Gastroesophageal sphincter (tissue), 3 donors: ENCODE measurements around the gene TMEM106C.

Experiments used
- CTCF ChIP-seq, 4 experiments: fragments of 200-600 bp in 2 of 4; fragments of 450-650 bp in 2 of 4; sonication (generic) in 1 of 4; IDR thresholded peaks; one replicate each; pipeline ENCODE4 v1.5.1; 2017 to 2019; ENCODE audit warnings: antibody characterized with exemption in 4 of 4, mild to moderate bottlenecking in 2 of 4, moderate library complexity in 2 of 4
- POLR2A ChIP-seq, 2 donors: fragments of 450-650 bp; IDR thresholded peaks; one replicate each; pipeline ENCODE4 v1.6.1; 2017; ENCODE audit warnings: antibody characterized with exemption in 2 of 2, mild to moderate bottlenecking in 2 of 2, moderate library complexity in 1 of 2
- POLR2AphosphoS5 ChIP-seq: sonication (generic); formaldehyde crosslinking; IDR thresholded peaks from one replicate; pipeline ENCODE4 v1.6.1; 2017; ENCODE audit warnings: antibody characterized with exemption

GRCh38 chr12:47939009-47939601 lies 24.3 kb upstream of the TMEM106C start:
- TF ChIP-seq CTCF (IDR thresholded peaks at IDR 0.05), result no peak
- no peak for TF ChIP-seq POLR2AphosphoS5
- no peak for TF ChIP-seq POLR2A (IDR thresholded peaks at IDR 0.05)
